K562 (cell line): ENCODE measurements around the gene SPHKAP. TPM values are rescaled to one million over a fixed set of nuclear protein-coding genes. Genes with fewer than 3 reads are reported as not detected.
"Not testable (repeated sequence)": the region's sequence is repeated elsewhere in the genome, so short reads cannot be mapped to it uniquely, and the experiment has no call there.

Source experiments
- ATAC-seq: fragments of 200-7000 bp; cut with Tn5 transposase; 3 replicates; pipeline ENCODE4 v1.9.1; 2020; ENCODE audit warnings: moderate library complexity
- BruUV-seq: library from RNA; stranded (reverse); fragments of 400-500 nt; replicated peaks from 2 replicates; lab custom pipeline; 2021; lab: Mats Ljungman, UMichigan
- CTCF ChIA-PET: fragments of 300-600 bp; formaldehyde crosslinking; extraction: SDS; loops from one replicate; lab custom pipeline; 2021; ENCODE audit warnings: low intra/inter-chr PET ratio; lab: Yijun Ruan, JAX
- POLR2A ChIA-PET: fragments of 300-600, 350-650 bp; sonication (Branson Sonifier 250); formaldehyde crosslinking; extraction: SDS; loops from one replicate; lab custom pipeline; 2021; ENCODE audit warnings: antibody characterized with exemption, inconsistent platforms; lab: Yijun Ruan, JAX
- DNase-seq, 4 experiments: peaks; one replicate each; pipeline versions ENCODE4 v3.0.0 to v3.0.0-alpha.2; 2011 to 2018; ENCODE audit warnings: low spot score in 3 of 4, mixed read lengths in 3 of 4; ENCODE audit errors: extremely low read depth in 1 of 4
- FAIRE-seq: peaks from 2 replicates; lab custom pipeline; 2011; peaks lifted over from hg19 to GRCh38; lab: Jason Lieb, UNC
- H2AFZ ChIP-seq: 2 replicates; pipeline ENCODE4 v1.6.0; 2011; ENCODE audit warnings: low read depth, low read length, control low read depth, inconsistent platforms
- H3K27ac ChIP-seq: fragments of 200-600 bp; 3 replicates; pipeline ENCODE4 v1.8.0; 2011; ENCODE audit warnings: low read depth, mild to moderate bottlenecking, control low read depth, inconsistent platforms, low read length, moderate library complexity, mixed read lengths; ENCODE audit errors: extremely low read depth
- H3K27me3 ChIP-seq, 2 experiments: fragments of 300-600 bp in 1 of 2; 2 replicates in 1 of 2; 3 replicates in 1 of 2; pipeline versions ENCODE4 v1.6.0 to v1.8.0; 2011; ENCODE audit warnings: inconsistent platforms in 2 of 2, low read length in 2 of 2, mild to moderate bottlenecking in 1 of 2, mixed read lengths in 1 of 2, moderate library complexity in 1 of 2; ENCODE audit not compliant: control insufficient read depth in 2 of 2, insufficient read depth in 2 of 2
- H3K36me3 ChIP-seq: fragments of 300-600 bp; 3 replicates; pipeline ENCODE4 v1.8.0; 2011; ENCODE audit warnings: mild to moderate bottlenecking, low read length, inconsistent platforms; ENCODE audit not compliant: control insufficient read depth, insufficient read depth
- H3K4me1 ChIP-seq, 2 experiments: fragments of 200-600 bp in 1 of 2; replicated peaks in 1 of 2; 2 replicates in 1 of 2; 3 replicates in 1 of 2; pipeline versions ENCODE4 v1.5.1 to v1.8.0; 2011; ENCODE audit warnings: inconsistent platforms in 2 of 2, low read length in 2 of 2, mild to moderate bottlenecking in 1 of 2, mixed read lengths in 1 of 2, moderate library complexity in 1 of 2; ENCODE audit not compliant: control insufficient read depth in 2 of 2, insufficient read depth in 2 of 2
- H3K4me2 ChIP-seq: 2 replicates; pipeline ENCODE4 v1.6.1; 2011; ENCODE audit warnings: low read length, control low read depth, inconsistent platforms, mixed read lengths; ENCODE audit not compliant: insufficient read depth
- H3K4me3 ChIP-seq: fragments of 200-600 bp; sonication (generic), shearing (Covaris generic); 2 replicates; pipeline ENCODE4 v1.5.1; 2016; ENCODE audit warnings: control low read depth, inconsistent platforms
- H3K79me2 ChIP-seq: fragments of 200-600 bp; 3 replicates; pipeline ENCODE4 v1.8.0; 2011; ENCODE audit warnings: low read length, inconsistent platforms; ENCODE audit not compliant: control insufficient read depth, insufficient read depth
- H3K9ac ChIP-seq, 2 experiments: 2 replicates each; pipeline versions ENCODE4 v1.6.0 to v1.6.1; 2011; ENCODE audit warnings: low read depth in 2 of 2, low read length in 2 of 2, control low read depth in 1 of 2, inconsistent platforms in 1 of 2, mild to moderate bottlenecking in 1 of 2, mixed read lengths in 1 of 2; ENCODE audit not compliant: insufficient read depth in 1 of 2
- H3K9me1 ChIP-seq: one replicate; pipeline ENCODE4 v1.6.0; 2011; ENCODE audit warnings: inconsistent platforms, mild to moderate bottlenecking, low read length, moderate library complexity; ENCODE audit not compliant: control insufficient read depth, insufficient read depth
- H3K9me3 ChIP-seq: replicated peaks from 2 replicates; pipeline ENCODE4 v1.5.1; 2011; ENCODE audit warnings: low read depth, low read length, inconsistent platforms; ENCODE audit not compliant: control insufficient read depth, insufficient read depth
- H4K20me1 ChIP-seq: replicated peaks from 2 replicates; pipeline ENCODE4 v1.6.1; 2011; ENCODE audit warnings: low read length, inconsistent platforms, mixed read lengths; ENCODE audit not compliant: control insufficient read depth, insufficient read depth
- CCAR2 ChIP-seq: fragments of 200-400 bp; formaldehyde crosslinking; IDR thresholded peaks from 2 replicates; pipeline ENCODE4 v1.6.1; 2017; ENCODE audit warnings: mild to moderate bottlenecking, low read depth, low read length
- ELF4 ChIP-seq: fragments of 450-650 bp; formaldehyde crosslinking; IDR thresholded peaks from 2 replicates; pipeline ENCODE4 v1.4.0; 2022; ENCODE audit warnings: missing genetic modification characterization
- STAT5B ChIP-seq: fragments of 250-450 bp; sonication (Bioruptor Pico); IDR thresholded peaks from 2 replicates; pipeline ENCODE4 v1.8.0; 2021; ENCODE audit warnings: mild to moderate bottlenecking, inconsistent platforms
- ZNF24 ChIP-seq: fragments of 450-650 bp; IDR thresholded peaks from 2 replicates; pipeline ENCODE4 v1.6.1; 2016
- ZNF445 ChIP-seq: fragments of 250-450 bp; sonication (Bioruptor Pico); IDR thresholded peaks from 2 replicates; pipeline ENCODE4 v1.4.0; 2020; ENCODE audit warnings: low read depth, mild to moderate bottlenecking, moderate library complexity
- WGBS: fragments of 100-300 bp; shearing (Covaris generic); methylation state at CpG from one replicate; pipeline ENCODE4 v1.1.6; 2016; ENCODE audit warnings: low coverage, mixed read lengths; ENCODE audit not compliant: insufficient coverage; ENCODE audit errors: missing lambda C conversion rate; 5-methylcytosine and 5-hydroxymethylcytosine counted together
- in situ Hi-C: fragments of 300-500 bp; cut with MboI; formaldehyde crosslinking; loops from 4 replicates; pipeline ENCODE4 v1.15.0; 2018; ENCODE audit warnings: inconsistent platforms, mixed read lengths
- intact Hi-C: fragments of 100-400 bp; cut with micrococcal nuclease; formaldehyde crosslinking; loops from 2 replicates; pipeline ENCODE4 v1.14.2; 2022
- polyA plus RNA-seq, 8 experiments: library from polyadenylated mRNA; depleted of rRNA in 4 of 8; stranded (reverse) in 5 of 8; unstranded in 3 of 8; fragments of >200 nt; fragmentation: Nextera tagmentation in 2 of 8; fragmentation: Illumina TruSeq in 1 of 8; extraction: Ambion mirVana in 2 of 8; extraction: Trizol in 1 of 8; gene quantifications; 2 replicates each; pipeline versions ENCODE4 v1.2.1 to v1.2.3, GENCODE V29; 2011 to 2014; ENCODE audit warnings: inconsistent platforms in 1 of 8, missing spikeins in 1 of 8
- total RNA-seq, 7 experiments: library from RNA; depleted of rRNA in 6 of 7; stranded (reverse); fragments of >200 nt in 6 of 7; fragmentation: Illumina TruSeq in 2 of 7; extraction: Trizol in 2 of 7; gene quantifications; 2 replicates each; pipeline versions ENCODE4 v1.2.1 to v1.2.3, GENCODE V29; 2011 to 2021; ENCODE audit warnings: low replicate concordance in 1 of 7
- TF ChIP-seq, protein P1 (sequence below): fragments of 450-650 bp; IDR thresholded peaks from 2 replicates; pipeline ENCODE4 v1.6.1; 2014; ENCODE audit warnings: low read depth, mild to moderate bottlenecking, moderate library complexity, borderline replicate concordance
- TF ChIP-seq, protein P2 (sequence below): fragments of 450-650 bp; conservative IDR thresholded peaks from 2 replicates; pipeline ENCODE4 v1.6.1; 2016; ENCODE audit warnings: missing genetic modification characterization, low read depth, mild to moderate bottlenecking, missing compliant biosample characterization, moderate library complexity

The SPHKAP gene
- total and polyA plus RNA-seq, 9 of the 15 experiments (the other 6 are each of a cell fraction or from before 2014, with no cell fraction given): not detected

DNA sequence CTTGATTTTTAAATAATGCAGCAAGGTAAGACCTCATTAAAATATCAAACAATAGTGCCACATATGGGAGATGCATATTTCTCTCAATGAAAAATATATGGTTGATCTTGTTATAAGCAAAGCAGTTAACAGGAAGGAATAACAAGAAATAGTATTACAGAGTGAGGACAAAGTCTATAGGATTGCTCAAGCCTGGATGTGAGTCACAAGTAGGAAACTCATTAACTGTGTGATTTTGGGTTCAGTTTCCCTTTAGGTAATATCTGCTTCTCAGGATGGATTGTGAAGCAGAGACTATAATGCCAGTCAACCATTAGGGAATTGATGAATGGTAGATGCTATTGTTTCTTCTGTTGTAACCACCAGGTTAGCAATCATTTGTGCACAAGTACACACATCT, 42.9 kb upstream of the SPHKAP start (continued):
- TF ChIP-seq CCAR2: no peak
- no peak for TF ChIP-seq STAT5B (CRISPR knock-in tag)
- TF ChIP-seq, protein P1, sequence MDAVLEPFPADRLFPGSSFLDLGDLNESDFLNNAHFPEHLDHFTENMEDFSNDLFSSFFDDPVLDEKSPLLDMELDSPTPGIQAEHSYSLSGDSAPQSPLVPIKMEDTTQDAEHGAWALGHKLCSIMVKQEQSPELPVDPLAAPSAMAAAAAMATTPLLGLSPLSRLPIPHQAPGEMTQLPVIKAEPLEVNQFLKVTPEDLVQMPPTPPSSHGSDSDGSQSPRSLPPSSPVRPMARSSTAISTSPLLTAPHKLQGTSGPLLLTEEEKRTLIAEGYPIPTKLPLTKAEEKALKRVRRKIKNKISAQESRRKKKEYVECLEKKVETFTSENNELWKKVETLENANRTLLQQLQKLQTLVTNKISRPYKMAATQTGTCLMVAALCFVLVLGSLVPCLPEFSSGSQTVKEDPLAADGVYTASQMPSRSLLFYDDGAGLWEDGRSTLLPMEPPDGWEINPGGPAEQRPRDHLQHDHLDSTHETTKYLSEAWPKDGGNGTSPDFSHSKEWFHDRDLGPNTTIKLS: no peak
- TF ChIP-seq, protein P2, sequence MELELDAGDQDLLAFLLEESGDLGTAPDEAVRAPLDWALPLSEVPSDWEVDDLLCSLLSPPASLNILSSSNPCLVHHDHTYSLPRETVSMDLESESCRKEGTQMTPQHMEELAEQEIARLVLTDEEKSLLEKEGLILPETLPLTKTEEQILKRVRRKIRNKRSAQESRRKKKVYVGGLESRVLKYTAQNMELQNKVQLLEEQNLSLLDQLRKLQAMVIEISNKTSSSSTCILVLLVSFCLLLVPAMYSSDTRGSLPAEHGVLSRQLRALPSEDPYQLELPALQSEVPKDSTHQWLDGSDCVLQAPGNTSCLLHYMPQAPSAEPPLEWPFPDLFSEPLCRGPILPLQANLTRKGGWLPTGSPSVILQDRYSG (tag): no peak
- no peak for TF ChIP-seq ZNF445
- TF ChIP-seq ZNF24: no peak
- TF ChIP-seq ELF4 (CRISPR knock-in tag): no peak

DNA sequence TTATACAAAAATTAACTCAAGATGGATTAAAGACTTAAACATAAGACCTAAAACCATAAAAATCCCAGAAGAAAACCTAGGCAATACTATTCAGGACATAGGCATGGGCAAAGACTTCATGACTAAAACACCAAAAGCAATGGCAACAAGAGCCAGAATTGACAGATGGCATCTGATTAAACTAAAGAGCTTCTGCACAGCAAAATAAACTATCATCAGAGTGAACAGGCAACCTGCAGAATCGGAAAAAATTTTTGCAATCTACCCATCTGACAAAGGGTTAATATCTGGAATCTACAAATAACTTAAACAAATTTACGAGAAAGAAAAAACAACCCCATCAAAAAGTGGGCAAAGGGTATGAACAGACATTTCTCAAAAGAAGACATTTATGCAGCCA, 37.1 kb upstream of the SPHKAP start:
- H3K27ac ChIP-seq, H3K27me3 ChIP-seq, H3K79me2 ChIP-seq, H2AFZ ChIP-seq, in situ Hi-C loops, FAIRE-seq, H3K4me2 ChIP-seq, ATAC-seq, H3K36me3 ChIP-seq, DNase-seq, H3K9ac ChIP-seq, CTCF ChIA-PET, H3K4me3 ChIP-seq, BruUV-seq, H3K9me1 ChIP-seq, H3K9me3 ChIP-seq, H4K20me1 ChIP-seq, POLR2A ChIA-PET, intact Hi-C loops, H3K4me1 ChIP-seq: not testable (repeated sequence)
- WGBS: 0% methylated on average over 2 of the region's 2 CpGs
